Adipocyte (in vitro differentiated cells): ENCODE measurements around the gene USP9X.

Experiments
- DNase-seq: peaks from one replicate; pipeline ENCODE4 v3.0.0-alpha.2; 2015; ENCODE audit warnings: low read depth
- H3K27me3 ChIP-seq: replicated peaks from 2 replicates; pipeline ENCODE4 v1.7.0; 2013; ENCODE audit warnings: mild to moderate bottlenecking, low read length, moderate library complexity; ENCODE audit not compliant: control insufficient read depth, insufficient read depth
- H3K36me3 ChIP-seq: 2 replicates; pipeline ENCODE4 v1.7.0; 2013; ENCODE audit warnings: low read length, mild to moderate bottlenecking, moderate library complexity; ENCODE audit not compliant: control insufficient read depth, insufficient read depth, severe bottlenecking
- H3K4me1 ChIP-seq: 2 replicates; pipeline ENCODE4 v1.7.0; 2013; ENCODE audit warnings: mild to moderate bottlenecking, low read length, moderate library complexity; ENCODE audit not compliant: control insufficient read depth, insufficient read depth
- H3K4me3 ChIP-seq: 2 replicates; pipeline ENCODE4 v1.7.0; 2013; ENCODE audit warnings: mild to moderate bottlenecking, low read length, moderate library complexity
- H3K9ac ChIP-seq: 2 replicates; pipeline ENCODE4 v1.7.0; 2013; ENCODE audit warnings: mild to moderate bottlenecking, low read length, moderate library complexity
- H3K9me3 ChIP-seq: 2 replicates; pipeline ENCODE4 v1.7.0; 2013; ENCODE audit warnings: mild to moderate bottlenecking, low read length, moderate library complexity; ENCODE audit not compliant: control insufficient read depth

The USP9X gene

GRCh38 chrX:41064018-41064417 is 21.2 kb upstream of the USP9X start:
- H3K36me3 ChIP-seq: no peaks in the 10 kb centered on the region
- H3K9me3 ChIP-seq: no peaks in the 10 kb centered on the region
- peaks cover 17% of the 10 kb centered on the region for H3K27me3 ChIP-seq
- DNase-seq: peak; percentile 12
- peaks cover 4% of the 10 kb centered on the region for H3K4me1 ChIP-seq
- no peak overlapping the region for H3K9ac ChIP-seq
- H3K4me3 ChIP-seq: peak overlapping the region; percentile 23

DNA sequence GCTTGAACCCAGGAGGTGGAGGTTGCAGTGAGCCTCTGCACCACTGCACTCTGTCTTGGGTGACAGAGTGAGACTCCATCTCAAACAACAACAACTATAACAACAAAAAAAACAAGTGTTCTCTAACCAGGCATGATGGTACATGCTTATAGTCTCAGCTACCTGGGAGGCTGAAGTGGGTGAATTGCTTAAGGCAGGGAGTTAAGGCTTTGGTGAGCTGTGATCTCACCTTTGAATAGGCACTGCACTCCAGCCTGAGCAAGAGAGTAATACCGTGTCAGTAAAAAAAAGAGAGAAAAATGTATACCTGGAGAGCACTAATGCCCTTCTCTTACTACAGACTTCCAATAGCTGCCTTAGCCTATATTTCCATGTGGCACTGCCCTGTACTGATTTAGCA is 18.9 kb upstream of the USP9X start:
- H3K4me1 ChIP-seq: peaks cover 4% of the 10 kb centered on the region
- peaks cover 19% of the 10 kb centered on the region for H3K27me3 ChIP-seq
- no peak overlapping the region for H3K4me3 ChIP-seq
- H3K36me3 ChIP-seq: no peaks in the 10 kb centered on the region
- no peak overlapping the region for H3K9ac ChIP-seq
- DNase-seq: no peak
- peaks cover 4% of the 10 kb centered on the region for H3K9me3 ChIP-seq

GRCh38 chrX:41066969-41067368 is 18.3 kb upstream of the USP9X start:
- H3K36me3 ChIP-seq: no peaks in the 10 kb centered on the region
- H3K27me3 ChIP-seq: peaks cover 22% of the 10 kb centered on the region
- H3K4me3 ChIP-seq: no peak overlapping the region
- no peak overlapping the region for H3K9ac ChIP-seq
- peaks cover 4% of the 10 kb centered on the region for H3K4me1 ChIP-seq
- no peak for DNase-seq
- H3K9me3 ChIP-seq: peaks cover 4% of the 10 kb centered on the region

DNA sequence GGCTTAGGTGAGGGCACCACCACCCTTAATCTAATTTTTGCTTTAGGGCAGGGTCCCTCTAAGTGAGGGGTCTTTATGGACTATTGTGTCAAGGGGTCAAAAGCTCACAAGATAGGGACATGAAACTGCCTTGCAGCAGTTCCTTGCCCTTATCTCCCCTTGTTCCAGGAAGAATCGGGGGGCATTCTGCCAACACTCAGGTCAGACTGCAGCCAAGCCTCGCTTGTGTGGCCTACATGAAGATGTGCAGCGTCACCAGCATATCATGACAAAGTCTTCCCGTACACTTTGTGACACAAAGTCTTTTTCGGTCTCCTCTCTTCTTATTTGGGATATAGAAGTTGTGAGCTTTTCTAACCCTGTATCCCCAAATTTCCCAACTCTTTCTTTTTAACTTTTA is 17.5 kb upstream of the USP9X start:
- no peak for DNase-seq
- peaks cover 22% of the 10 kb centered on the region for H3K27me3 ChIP-seq
- no peak overlapping the region for H3K9ac ChIP-seq
- H3K9me3 ChIP-seq: peaks cover 4% of the 10 kb centered on the region
- H3K4me1 ChIP-seq: peaks cover 4% of the 10 kb centered on the region
- H3K36me3 ChIP-seq: no peaks in the 10 kb centered on the region
- H3K4me3 ChIP-seq: no peak overlapping the region

DNA sequence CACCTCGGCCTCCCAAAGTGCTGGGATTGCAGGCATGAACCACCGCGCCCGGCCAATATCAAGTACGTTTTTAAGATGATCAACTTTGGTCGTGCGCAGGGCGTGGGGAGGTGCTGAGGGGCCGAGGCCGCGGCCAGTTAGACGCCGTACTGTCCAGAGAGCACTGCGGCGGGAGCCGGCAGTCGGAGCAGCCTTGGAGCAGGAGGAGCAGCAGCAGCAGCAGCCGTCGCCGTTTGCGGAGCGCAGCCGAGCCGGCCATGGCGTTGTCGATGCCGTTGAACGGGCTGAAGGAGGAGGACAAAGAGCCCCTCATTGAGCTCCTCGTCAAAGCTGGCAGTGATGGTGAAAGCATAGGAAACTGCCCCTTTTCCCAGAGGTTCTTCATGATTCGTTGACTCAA is 8.5 kb upstream of the USP9X start:
- DNase-seq: no peak
- no peaks in the 10 kb centered on the region for H3K9me3 ChIP-seq

GRCh38 chrX:41081821-41082220 is 3.4 kb upstream of the USP9X start:
- Histone ChIP-seq H3K9ac (no peak overlapping the region), H3K4me3 (no peak overlapping the region), H3K36me3 (no peaks in the 10 kb centered on the region), H3K27me3 (peaks cover 14% of the 10 kb centered on the region), H3K4me1 (peaks cover 11% of the 10 kb centered on the region), H3K9me3 (no peaks in the 10 kb centered on the region)
- DNase-seq: no peak

More for the DNA sequence above, 8.5 kb upstream of the USP9X start:
- H3K4me1 ChIP-seq: peaks cover 6% of the 10 kb centered on the region
- peaks cover 23% of the 10 kb centered on the region for H3K27me3 ChIP-seq
- H3K36me3 ChIP-seq: no peaks in the 10 kb centered on the region
- H3K4me3 ChIP-seq: no peak overlapping the region
- H3K9ac ChIP-seq: no peak overlapping the region

- peaks cover 17% of the 10 kb centered on the region for H3K4me1 ChIP-seq
- H3K9me3 ChIP-seq: no peaks in the 10 kb centered on the region
- H3K36me3 ChIP-seq: no peaks in the 10 kb centered on the region
- H3K9ac ChIP-seq: no peak overlapping the region
- H3K4me3 ChIP-seq: no peak overlapping the region
- DNase-seq: no peak
- H3K27me3 ChIP-seq: peaks cover 7% of the 10 kb centered on the region
These were observed 2.5 kb upstream of the USP9X start for GRCh38 chrX:41082783-41083182.

DNA sequence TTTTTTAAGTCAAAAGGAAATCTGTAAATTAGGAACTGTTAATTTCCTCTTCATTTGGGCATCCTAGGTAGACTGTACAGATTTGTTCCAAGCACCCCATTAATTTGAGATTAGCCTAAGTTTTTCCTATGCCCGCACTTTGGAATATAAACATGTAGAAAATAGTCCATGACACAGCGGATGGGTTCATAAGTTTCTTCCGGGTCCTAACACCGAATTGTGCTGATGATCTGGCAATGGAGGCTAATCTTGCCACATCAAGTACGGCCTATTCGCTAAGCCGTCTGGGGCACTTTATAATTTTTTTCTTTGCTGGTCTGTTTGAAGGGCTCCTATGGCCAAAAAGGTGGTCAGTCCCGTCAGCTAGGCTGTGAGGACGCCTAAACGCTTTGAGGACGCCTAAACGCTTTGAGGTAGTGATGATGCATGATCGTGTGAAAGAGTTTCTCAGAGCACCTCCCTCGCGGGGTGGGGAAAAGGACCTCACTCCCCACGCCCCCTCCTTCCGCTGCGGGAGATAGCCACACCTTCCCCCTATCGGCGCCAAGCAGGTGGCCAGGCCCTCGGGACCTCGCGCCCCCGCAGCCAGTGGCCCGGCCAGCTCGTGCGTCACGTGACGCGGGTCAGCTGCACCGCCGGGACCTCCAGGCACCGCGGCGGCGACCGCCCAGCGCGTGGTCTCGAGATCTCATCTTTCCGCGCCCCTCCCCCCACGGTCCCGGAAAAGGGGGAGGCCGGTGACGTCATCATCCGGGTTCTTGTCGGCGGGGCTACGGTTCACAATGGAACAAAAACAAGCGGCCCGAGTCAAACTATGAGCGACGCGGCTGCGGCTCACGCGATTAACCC is 977 bp upstream of the USP9X start:
- peaks cover 7% of the 10 kb centered on the region for H3K27me3 ChIP-seq
- H3K4me1 ChIP-seq: peaks cover 29% of the 10 kb centered on the region
- no peaks in the 10 kb centered on the region for H3K36me3 ChIP-seq
- H3K9me3 ChIP-seq: no peaks in the 10 kb centered on the region
- DNase-seq: peak; percentile 98
- peak overlapping the region; percentile 87 for H3K4me3 ChIP-seq
- peak overlapping the region; percentile 96 for H3K9ac ChIP-seq

DNA sequence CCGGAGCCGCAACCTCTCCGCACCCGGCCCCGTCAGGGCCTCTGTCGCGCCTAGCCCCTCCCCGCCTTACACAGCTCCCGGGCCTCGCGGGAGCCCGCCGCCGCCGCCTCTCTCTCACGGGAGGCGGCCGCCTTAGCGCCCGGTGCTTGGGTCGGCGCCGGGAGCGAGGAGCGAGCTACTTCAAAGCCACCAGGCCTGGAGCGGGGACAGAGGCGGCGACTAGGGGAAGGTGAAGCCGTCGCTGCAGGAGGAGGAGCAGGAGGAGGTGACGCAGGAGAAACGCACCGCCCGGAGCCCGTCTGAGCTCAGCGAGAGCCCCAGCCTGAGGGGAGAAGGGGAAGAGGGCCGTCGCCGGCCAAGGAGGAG is 250 bp downstream of the USP9X start:
- Histone ChIP-seq H3K9ac (peak overlapping the region; percentile 96), H3K9me3 (no peaks in the 10 kb centered on the region), H3K4me3 (peak overlapping the region; percentile 93), H3K27me3 (peaks cover 3% of the 10 kb centered on the region), H3K4me1 (peaks cover 37% of the 10 kb centered on the region), H3K36me3 (no peaks in the 10 kb centered on the region)
- DNase-seq: peak; percentile 86

GRCh38 chrX:41085878-41086626 is 807 bp downstream of the USP9X start:
- H3K4me1 ChIP-seq: peaks cover 40% of the 10 kb centered on the region
- H3K4me3 ChIP-seq: peak overlapping the region; percentile 93
- DNase-seq: peak; percentile 78
- H3K27me3 ChIP-seq: no peaks in the 10 kb centered on the region
- H3K9me3 ChIP-seq: no peaks in the 10 kb centered on the region
- H3K9ac ChIP-seq: peak overlapping the region; percentile 96
- no peaks in the 10 kb centered on the region for H3K36me3 ChIP-seq

GRCh38 chrX:41086627-41086932 is 1.3 kb downstream of the USP9X start:
- H3K9me3 ChIP-seq: no peaks in the 10 kb centered on the region
- no peak for DNase-seq

More at GRCh38 chrX:41086627-41086932, 1.3 kb downstream of the USP9X start:
- Histone ChIP-seq H3K27me3 (no peaks in the 10 kb centered on the region), H3K4me3 (peak overlapping the region; percentile 93), H3K36me3 (no peaks in the 10 kb centered on the region), H3K4me1 (peaks cover 42% of the 10 kb centered on the region), H3K9ac (peak overlapping the region; percentile 96)
